ENCODE measurements around the gene KIRREL3.

- TF ChIP-seq CTCF (optimal IDR thresholded peaks at IDR 0.05 in 1 of 3, IDR thresholded peaks at IDR 0.05 in 1 of 3, conservative IDR thresholded peaks at IDR 0.05 in 1 of 3; ENCODE audit: extremely low read depth in 1 of 3, insufficient read depth in 2 of 3, low read length in 3 of 3), result no peak
- no peak for TF ChIP-seq EZH2 (IDR thresholded peaks at IDR 0.05; ENCODE audit: low read length)
Measured at GRCh38 chr11:127034973-127035372, 34.4 kb upstream of the KIRREL3 start.
